Measurements from ENCODE around the gene CHST15.

CHST15 gene, protein sequence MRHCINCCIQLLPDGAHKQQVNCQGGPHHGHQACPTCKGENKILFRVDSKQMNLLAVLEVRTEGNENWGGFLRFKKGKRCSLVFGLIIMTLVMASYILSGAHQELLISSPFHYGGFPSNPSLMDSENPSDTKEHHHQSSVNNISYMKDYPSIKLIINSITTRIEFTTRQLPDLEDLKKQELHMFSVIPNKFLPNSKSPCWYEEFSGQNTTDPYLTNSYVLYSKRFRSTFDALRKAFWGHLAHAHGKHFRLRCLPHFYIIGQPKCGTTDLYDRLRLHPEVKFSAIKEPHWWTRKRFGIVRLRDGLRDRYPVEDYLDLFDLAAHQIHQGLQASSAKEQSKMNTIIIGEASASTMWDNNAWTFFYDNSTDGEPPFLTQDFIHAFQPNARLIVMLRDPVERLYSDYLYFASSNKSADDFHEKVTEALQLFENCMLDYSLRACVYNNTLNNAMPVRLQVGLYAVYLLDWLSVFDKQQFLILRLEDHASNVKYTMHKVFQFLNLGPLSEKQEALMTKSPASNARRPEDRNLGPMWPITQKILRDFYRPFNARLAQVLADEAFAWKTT

DNA sequence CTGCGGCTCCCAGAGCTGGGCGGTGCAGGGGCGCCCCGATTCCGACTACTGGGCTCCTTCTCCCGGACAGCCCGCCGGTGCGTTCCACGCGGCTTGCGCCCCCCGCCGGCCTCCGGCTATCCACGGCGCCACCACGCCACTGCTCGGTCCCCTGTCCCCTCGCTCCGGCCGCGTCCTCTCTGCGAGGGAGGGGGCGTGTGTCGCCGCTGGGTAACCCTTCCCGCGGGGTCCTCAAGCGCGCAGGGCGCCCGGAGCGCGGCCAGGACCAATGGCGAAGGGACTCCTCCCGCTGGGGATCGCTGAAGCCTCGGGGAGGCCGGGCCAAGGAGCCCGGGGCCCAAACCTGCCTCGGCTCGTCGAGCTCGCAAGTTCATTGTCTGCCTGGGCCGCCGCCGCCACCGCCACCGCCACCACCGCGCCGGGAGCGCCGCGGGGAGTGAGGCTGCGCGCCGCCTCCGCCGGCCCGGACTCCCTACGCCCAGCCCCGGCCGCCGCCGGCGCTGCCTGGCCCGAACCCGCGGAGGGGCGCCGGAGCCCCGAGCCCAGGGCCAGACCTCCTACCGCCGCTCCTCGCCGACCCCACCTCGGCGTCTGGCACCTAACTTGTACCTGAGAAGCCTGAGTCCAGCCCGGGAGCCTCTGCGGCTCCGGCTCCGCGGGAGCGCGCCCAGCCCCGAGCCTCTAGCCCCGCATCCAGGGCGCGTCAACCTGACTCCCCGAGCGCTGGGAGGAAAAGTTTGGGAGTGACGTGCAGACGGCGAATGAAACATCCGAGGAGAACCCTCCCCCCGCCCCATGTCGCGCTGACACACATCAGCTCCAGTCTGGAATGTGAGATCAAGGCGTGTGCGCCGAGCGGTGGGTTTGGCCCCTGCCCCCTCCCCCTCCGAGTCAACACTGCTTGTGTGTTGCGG lies at the start of gene CHST15:
Gene CHST15 (minus strand): TSS at position 739 of the 914 bp plus-strand sequence. CDS start 47,386 bp downstream, outside the sequence.
- DNase-seq (ENCODE audit: low read depth), result peak; percentile 6

DNA sequence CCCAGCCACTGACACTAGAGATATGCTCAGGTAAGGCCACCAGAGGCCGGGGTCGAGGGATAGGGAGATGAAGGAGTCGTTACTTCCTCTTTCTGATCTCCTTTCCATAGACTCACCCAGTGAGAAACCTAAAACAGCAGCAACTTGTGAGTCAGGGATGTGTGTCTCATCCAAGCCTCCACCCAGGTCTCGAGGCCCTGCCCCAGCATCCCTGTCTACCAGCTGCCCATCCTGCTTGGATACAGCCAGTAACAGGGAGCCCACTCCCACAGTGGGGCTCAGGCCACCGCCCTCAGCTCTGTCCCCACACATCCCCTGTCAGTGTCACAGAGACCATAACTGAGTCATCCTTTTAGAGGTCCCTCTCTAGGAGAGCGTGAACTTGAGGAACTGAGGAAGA lies 49.6 kb upstream of the CHST15 start:
- no peak for DNase-seq (ENCODE audit: low read depth)

DNA sequence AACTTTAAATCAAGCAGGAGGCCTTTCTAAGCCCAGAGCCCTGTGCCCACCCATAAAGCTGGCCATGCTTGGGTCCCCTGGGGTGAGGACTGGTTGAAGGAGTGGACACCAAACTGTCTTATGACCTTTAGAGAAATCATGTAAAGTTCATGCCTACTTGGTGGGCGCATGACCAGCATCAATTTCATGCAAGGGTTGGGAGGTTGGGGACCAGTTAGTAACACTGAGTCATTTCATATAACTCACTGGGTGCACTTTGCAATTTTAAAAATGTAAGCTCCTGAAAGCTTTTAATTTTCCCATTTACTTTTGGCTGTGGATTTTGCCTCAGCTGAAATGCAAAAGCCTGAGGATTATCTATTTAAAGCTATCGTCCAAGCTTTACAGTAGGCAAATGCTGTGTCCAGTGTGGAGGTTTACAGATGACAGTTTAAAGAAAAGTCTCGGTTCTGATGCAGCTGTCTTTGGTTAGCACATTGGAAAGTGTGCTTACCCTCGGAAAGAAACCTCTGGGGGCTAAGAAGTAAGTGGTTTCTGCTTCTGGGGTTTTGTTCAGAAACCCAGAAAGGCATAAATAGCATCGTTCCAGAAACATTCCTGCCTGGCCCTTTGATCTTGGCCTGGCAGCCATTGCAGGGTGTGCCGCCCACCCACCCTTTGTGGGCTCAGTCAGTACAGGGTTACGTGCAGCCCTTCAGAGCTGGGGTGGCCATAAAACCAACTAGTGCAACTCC lies 48.8 kb upstream of the CHST15 start:
- no peak for DNase-seq (ENCODE audit: low read depth)

DNA sequence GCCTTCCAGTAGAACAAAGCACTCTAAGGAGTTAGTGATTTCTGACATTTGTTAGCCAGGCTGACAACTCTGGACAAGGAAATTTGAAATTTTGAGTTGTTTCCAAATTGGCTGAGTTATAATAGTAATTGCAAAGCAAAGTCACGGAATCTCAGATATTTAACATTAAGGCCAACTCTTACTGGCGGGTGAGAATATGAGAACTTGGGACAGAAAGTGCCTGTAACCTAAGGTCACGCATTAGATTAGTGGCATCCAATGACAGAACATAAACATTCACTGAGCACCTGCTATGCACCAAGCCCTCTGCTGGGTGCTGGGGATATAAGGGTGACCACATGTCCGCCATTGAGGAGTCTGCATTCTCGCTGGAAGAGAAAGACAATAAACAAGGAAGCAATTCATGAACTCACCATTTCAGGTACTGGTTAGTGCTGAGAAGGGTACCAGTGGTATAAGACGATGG lies 45.5 kb upstream of the CHST15 start:
- no peak for DNase-seq (ENCODE audit: low read depth)

DNA sequence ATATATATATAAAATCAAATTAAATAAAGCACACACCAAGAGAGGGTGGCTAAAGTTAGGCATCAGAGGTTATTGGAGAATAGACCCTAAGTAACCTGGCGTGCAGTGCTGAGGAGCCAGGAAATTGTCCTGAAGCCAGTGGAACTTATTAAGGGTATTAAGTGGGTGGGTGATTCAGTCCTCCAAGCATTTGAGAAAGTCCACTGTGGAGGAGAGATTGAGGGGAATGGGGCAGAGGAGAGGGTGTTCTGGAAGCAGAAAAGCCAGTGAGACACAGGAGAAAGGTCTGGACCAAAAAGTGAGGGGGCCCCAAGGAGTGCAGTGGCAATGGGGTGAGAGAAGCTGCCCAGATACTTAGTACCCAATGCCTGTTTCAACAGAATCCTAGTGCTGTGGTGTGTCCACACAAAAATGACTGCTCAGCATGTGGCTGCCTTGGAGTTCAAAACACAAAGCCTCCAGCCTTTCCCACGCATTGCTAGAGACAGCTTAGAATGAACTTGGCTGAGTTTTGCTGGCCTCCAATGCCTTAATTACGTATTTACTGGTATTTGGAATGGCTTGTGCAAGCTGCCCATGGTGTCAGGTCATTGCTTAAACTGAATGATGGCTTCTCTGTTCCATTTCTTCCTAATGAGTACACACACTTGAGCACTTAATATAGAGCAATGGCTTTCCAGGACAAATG lies 44.9 kb upstream of the CHST15 start:
- DNase-seq (ENCODE audit: low read depth), result no peak

DNA sequence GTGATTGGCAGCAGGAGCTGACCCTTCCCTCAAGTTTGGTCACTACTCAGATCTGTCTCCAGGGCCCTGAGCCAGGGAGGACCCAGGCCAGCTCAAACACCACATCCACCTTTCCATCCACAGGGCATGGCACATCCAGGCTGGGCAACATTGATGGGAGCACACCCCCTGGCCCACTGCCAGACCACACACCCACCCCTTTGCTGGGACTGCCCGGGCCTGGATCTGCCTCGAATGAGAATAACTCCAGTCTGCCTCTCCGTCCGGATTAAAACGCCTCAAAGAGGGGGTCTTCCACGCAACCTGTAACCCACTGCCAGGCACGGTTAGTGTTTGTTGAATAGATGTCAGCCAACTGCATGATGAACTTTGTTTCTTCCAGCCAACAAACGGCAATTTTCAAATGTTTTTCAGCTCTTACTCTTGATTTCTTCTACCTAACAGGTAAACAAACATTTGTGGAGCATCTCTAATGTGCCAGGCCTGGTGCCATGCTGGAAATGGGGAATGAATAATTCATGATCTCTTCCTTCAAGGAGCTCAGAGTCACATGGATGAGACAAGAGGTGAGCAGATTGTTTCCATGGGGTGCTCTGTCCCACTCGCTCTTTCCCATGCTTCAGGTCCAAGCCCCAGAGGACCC lies 41.0 kb upstream of the CHST15 start:
- DNase-seq (ENCODE audit: low read depth), result no peak

DNA sequence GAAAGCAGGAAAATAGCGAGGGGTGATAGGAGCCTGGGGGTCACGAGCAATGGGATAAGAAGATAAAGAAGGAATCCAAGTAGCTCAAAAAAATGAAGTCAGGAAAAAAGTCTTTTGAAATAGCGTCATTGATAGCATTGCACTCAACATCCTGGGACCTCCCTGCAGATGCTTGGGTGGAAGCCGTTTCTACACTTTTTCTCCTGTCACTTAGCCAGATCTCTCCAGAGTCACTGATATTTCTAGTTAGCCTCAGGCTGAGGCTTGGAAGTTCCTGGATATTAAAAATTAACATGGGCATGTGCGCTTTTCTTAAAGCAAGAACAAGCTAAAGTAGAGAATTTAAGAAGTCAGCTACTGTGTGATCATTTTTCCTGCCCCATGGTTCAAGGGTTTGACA lies 39.5 kb upstream of the CHST15 start:
- DNase-seq (ENCODE audit: low read depth), result no peak

DNA sequence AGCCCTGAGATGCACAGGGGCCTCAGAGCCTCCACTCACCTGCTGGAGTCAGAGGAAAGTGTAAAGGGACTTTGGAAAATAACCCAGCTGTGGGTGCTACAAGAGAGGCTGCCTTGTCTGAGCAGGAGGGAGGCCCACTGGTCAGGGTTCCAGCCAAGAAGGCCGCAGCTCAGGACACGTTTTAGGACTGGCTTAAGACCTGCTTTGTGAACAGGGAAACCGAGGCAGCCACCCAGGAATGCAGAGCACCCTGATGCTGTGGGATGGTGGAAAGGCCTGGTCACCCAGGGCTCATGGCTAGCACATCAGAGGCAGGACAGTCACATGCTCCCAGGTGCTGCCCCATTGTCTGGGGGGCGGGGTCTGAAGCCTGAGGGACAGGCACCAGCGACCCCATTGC lies 38.9 kb upstream of the CHST15 start:
- no peak for DNase-seq (ENCODE audit: low read depth)

DNA sequence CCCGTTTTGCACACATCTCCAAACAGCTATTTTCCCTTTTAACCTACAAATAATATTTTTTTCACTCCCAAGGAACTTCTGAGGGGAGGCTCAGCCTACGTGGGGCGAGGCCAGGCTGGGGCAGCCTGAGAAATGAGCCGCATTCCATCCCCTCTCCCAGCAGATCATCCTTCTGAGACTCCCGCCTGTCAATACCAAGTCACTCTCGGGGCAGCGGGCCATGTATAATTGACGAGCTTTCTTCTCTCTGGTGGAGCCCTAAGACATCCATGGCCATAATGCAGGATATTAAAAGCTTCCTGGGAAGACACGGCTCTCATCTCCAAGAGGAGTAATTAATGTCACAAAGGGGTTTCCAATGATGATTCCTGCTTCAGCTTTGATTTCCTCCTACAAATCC lies 37.8 kb upstream of the CHST15 start:
- DNase-seq (ENCODE audit: low read depth), result no peak

DNA sequence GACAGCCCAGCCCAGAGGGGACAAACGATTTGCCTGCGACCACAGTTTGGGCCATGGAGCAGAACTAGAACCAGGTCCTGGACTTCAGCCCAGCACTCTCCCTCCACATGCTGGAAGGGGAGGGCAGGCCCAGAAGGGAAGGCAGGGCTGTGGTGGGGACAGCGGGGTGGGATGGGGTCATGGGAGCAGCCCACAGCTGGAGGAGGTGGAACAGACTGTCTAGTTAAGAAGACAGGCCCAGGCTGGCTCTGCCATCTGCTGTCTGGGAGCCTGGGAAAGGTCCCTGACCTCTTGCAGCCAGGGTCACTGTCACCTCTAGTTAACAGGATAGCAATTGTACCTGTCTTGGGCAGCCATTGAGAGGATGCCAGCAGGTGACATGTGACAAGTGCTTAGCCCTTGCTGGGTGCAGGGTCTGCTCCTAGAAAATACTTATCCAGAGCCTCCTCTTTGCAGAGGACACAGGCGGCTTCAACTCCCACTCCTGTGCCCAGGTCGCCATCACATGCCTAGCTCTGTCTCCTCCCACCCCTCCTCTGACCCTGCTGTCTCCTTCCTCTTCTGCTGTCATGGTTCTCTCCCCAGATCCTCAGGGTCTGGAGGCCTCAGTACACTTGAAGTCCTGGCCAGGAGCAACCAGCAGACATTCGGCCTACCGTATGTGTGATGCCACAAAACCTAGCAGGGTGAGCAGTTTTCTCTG lies 37.0 kb upstream of the CHST15 start:
- no peak for DNase-seq (ENCODE audit: low read depth)

DNA sequence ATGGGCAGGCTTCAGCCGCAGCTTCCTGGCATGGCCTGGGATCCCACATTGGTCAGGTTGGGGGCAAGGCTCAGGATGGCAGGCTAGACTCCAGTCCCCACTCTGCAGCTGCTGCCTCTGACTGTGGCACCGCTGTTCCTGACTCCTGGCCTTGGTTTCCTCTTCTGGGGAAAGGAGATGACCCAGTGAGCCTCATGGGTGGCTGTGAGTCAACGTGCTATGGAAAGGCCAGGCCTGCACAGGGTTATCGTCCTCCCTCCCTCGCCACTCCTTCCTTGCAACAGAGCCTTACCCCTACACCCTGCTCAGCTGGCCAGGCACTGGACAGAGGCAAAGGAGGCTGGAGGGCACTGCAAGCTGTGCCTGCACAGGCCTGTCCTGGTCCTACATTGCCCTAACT lies 36.1 kb upstream of the CHST15 start:
- no peak for DNase-seq (ENCODE audit: low read depth)

DNA sequence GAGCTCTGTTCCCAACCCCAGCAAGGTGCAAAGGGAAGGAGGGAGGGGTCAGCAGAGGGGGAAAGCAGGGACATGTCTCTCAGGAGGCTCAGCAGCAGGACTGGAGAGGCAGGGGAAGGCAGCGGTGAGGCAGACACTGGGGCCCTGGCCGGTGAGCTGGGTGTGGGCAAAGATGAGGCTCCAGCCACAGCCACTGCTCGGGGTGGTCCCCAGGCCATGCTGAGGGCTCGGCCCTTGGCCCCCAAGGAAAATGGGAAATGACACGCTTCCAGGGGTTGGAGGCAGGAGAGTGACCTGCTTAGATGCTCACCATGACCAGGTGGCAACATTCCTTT lies 35.4 kb upstream of the CHST15 start:
- no peak for DNase-seq (ENCODE audit: low read depth)

DNA sequence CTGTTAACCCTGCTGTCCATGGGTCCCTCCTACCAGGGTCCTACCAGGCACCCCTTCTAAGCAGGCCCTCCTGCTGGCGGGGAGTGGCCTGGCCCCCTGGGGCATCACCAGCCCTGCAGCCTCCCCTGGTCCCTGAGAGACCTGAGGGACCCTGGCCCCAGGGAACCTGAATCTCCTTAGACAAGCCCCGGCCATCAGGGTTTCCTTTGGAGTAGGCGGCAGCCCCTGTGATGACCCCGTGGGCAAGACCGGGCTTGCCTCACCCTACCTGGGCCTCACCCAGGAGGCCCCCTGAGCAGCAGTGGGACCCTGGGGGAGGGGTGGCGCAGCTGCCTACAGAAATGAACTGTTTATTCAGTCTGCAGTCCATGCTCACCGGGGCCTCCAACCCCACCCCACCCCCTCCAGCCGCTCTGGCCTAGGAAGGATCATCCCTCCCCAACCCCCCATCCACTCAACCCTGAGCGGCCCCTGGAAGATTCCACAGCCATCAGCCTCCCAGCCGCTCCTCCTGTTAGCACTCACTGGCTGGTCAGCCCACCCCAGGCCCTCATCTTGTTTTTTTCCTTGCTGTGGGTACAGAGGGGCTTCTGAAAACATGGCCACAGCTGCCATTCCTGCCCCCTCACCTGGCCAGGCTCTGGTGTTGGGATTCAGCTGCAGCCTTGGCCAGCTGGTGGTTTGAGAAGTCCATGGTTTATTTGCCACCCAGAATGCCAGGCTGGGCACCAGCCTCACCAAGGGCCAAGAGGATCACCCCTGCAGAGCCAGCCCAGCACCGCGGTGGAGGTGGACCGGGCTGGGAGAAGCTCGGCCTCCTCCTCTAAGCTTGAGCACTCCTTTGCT lies 34.8 kb upstream of the CHST15 start:
- no peak for DNase-seq (ENCODE audit: low read depth)

DNA sequence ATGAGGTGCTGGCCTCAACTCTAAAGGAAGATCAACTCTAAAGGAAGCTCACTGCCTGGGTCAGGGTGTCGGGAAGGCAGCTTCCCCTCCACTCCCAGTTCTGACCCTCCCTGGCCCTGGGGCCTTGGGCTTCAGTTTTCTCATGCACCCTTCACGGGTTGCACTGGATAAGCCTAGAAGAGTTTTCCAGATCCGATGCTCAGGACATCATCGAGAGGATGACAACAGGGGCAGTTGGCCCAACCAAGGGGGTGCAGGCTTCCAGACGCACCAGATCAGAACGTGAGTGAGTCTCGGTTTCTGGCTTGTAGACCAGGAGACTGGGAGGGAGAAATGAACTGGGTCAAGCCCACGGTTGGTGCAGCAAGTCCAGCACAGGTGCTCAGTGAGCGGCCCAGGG lies 34.2 kb upstream of the CHST15 start:
- no peak for DNase-seq (ENCODE audit: low read depth)

DNA sequence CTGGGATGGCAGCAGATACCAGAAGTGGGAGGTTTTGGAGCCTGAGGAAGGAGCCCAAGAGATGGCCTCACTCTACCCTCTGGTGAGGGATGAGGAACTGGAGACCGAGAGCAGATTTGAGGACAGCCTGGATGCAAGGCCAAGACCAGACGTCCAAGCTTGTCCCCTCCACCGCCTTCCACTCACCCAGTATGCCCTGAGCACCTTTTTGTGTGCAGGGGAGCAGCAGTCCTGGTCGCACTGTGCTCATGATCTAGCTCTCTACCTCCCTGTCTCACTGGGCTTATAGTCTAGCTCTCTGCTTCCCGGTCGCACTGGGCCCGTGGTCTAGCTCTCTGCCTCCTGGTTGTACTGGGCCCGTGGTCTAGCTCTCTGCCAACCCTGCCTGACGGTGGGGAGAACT lies 33.6 kb upstream of the CHST15 start:
- no peak for DNase-seq (ENCODE audit: low read depth)

DNA sequence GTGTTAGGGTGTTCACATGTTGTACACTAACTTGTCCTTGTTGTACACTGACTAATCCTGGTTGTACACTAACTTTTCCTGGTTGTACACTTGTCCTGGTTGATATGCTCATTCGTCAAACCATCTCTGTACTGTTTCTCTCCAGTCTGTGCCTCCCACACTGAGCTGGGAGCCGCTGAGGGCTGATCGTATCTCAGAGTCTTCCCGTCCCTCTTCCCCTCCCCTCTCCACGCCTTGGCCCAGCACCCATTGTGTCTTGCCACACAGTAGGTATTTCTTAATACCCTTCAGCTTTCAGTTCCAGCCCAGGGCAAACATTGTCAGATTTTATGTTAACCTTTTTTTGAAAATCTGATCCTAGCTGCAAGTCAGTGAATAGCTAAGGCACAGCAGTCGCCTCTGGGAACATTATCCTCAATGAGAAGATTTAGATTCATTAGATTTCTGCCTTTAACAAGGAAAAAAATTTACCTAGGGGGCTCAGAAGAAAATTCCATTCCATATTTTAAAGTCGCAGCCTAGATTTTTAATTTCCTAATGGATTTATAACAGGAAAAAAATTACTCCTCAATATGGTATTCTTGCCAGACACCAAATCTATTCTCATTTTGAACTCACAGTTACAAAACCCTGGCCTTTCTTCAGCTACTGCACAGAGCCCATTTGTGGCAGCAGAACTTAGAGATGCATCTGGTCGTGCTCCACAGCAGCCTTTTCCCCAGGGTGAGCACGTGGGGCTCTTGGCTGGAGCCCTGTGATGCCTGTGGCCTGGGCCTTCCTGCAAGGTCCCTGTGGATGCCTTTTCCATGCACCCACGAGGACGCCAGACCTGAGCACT lies 33.0 kb upstream of the CHST15 start:
- DNase-seq (ENCODE audit: low read depth), result no peak

DNA sequence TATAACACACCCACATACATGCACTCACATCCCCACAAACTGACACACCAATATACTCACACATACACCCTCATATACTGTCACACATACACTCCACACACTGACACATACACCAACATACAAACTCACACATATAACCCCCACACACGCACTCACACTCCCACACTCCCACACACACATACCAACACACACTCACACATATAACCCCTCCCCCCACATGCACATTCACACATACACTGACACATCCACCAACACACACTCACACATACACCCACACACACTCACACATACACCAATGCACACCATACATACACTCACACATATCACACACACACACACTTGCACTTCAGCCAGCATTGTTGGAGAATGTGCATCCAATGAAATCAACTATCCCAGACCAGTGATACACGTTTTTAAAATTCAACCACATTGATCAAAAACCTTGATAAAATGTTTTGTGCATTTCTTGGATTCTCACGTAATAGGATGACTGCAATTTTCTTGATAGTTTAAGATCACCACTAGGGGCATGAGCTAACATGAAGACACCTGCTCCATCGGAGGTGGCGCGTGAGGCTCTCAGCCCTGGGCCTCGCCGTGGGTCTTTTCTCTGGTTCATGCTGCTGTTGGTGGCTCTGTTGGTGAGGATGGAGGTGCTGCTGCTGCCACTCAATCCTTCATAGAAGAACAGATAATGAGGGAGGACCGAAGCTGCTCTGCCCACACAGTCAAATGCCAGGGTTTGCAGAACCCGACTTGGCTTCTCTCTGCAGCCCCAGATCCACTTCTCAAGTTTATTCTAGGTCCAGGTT lies 32.1 kb upstream of the CHST15 start:
- peak; percentile 8 for DNase-seq (ENCODE audit: low read depth)

DNA sequence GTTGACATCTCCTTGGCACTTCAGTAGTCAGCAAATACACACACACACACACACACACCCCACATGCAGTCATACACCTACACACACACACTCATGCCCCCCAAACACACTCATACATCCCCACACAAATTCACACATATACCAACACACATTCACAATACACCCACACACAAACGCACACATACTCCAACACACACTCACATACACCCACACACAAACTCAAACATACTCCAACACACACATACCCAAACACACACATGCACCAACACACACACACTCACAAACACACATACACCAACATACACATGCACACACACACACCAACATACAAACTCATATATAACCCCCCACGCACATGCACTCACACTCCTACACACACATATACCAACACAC lies 31.4 kb upstream of the CHST15 start:
- DNase-seq (ENCODE audit: low read depth), result no peak
